Skin of body (tissue), 2 donors: ENCODE data around the gene NCOA6. TPM values are rescaled to one million over a fixed set of nuclear protein-coding genes. Genes with fewer than 3 reads are reported as not detected.
"Not testable (repeated sequence)": the region's sequence is repeated elsewhere in the genome, so short reads cannot be mapped to it uniquely, and the experiment has no call there.

Experiments
- DNase-seq: peaks from one replicate; lab custom pipeline; 2025; lab: John Stamatoyannopoulos, UW
- total RNA-seq: library from RNA; depleted of rRNA; stranded (reverse); fragments of >200 nt; gene quantifications from one replicate; pipeline ENCODE4 v1.2.3, GENCODE V29; 2014

NCOA6 gene
- total RNA-seq, 1 donor from 2014 or later, result 14.5 TPM

DNA sequence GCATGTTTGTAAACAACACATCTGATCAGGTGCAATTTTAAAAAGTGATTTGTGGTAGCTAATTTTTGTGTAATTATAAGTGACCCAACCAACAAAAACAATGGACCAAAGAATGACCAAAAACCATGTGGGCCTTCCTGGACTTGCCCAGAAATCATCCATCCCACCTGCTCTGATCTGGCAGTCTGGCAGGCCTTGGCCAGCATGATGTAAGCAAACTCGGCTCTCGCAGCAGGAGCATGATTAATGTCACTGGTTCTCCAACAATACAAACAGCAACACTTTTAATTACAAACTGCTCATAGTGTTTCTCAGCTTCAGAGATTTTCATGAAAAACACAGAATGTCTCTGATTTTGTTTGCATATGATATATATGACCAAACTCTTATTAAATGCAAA is 105.2 kb downstream of the NCOA6 start:
- no peak for DNase-seq

DNA sequence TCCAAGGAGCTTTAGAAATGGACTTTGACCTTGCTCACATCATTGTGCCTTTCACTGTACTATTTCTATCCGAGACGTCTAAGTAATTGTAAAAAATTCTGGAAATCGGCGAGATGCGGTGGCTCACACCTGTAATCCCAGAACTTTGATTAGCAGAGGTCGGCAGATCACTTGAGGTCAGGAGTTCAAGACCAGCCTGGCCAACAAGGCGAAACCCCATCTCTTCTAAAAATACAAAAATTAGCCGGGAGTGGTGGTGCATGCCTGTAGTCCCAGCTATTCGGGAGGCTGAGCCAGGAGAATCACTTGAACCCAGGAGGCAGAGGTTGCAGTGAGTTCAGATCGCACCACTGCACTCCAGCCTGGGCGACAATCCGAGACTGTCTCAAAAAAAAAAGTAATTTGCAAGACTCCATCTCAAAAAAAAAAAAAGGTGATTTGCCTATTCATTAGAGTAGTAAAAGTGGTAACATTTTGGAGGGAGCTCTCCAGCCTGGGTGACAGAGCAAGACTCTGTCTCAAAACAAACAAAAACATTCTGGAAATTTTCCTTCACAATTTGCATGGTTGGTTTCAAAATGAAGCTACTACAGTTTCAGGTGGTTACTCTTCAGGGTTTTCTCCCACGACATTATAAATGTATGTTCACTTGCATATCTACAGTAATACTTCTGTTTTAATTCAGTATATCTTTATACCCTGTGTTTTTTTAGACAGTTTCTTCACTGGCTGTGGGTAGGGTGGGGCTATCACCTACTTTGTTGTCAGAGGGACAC is 106.0 kb downstream of the NCOA6 start:
- DNase-seq, result not testable (repeated sequence)

DNA sequence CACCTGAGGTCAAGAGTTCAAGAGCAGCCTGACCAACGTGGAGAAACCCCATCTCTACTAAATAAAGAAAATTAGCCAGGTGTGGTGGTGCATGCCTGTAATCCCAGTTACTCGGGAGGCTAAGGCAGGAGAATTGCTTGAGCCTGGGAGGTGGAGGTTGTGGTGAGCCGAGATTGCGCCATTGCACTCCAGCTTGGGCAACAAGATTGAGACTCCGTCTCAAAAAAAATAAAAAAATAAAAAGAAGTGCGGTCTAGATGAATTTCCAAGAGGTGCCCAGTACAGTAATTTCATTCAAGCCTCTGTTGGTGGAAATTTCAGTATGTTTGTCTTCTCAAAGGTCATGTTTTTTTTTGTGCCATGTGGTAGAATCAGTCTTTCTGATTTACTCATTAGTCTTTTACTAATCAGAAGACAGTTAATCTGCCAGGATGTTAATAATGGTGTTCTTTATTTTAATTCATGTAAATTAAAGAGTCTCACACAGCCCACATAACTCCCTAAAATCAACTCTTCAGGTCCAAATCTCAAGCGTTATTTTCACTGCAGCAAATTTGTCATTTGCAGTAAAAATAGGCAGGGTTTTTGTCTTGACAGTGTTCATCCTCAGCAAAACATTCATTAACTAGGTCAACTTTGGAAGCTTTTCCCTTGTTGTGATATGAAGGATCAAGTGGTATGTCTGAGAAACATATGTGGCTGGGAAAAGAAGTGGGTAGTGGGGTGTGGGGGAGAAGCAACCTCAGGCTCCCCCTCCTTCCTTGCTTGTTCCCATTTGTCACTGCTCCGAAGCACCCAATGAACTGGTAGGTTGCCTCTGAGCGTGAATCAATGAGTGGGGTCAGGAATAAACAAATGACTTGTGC is 108.0 kb downstream of the NCOA6 start:
- DNase-seq, result no peak

DNA sequence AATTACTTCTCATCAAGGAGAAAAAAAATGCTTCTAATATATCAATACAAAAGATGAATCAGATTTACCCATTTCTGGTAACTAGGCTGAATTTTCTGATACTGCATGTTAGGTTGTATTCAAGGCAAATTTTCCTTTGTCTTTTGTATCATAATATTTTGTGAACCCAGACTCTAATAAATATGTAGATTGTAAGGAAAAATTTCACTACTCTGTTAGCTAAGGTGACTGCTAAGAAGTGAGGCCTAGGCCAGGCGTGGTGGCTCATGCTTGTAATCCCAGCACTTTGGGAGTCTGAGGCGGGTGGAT is 108.6 kb downstream of the NCOA6 start:
- no peak for DNase-seq

GRCh38 chr20:34715384-34715783 is 110.1 kb downstream of the NCOA6 start:
- DNase-seq, result no peak

DNA sequence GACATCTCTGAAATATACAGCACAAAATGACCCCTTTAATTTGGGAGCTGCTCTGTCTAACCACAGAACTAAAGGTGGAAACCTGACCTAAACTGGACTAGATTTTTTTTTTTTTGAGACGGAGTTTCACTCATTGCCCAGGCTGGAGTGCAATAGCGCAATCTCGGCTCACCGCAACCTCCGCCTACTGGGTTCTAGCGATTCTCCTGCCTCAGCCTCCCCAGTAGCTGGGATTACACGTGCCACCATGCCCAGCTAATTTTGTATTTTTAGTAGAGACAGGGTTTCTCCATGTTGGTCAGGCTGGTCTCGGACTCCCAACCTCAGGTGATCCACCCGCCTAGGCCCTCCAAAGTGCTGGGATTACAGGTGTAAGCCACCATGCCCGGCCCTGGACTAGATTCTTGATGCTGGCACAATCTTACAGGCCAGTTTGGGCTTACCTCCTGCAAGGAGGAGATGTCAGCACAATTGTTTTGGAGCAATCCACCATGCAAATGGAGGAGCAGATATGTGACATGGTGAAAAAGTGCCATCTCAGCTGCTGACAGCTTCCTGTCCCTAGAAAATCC is 111.4 kb downstream of the NCOA6 start:
- not testable (repeated sequence) for DNase-seq

DNA sequence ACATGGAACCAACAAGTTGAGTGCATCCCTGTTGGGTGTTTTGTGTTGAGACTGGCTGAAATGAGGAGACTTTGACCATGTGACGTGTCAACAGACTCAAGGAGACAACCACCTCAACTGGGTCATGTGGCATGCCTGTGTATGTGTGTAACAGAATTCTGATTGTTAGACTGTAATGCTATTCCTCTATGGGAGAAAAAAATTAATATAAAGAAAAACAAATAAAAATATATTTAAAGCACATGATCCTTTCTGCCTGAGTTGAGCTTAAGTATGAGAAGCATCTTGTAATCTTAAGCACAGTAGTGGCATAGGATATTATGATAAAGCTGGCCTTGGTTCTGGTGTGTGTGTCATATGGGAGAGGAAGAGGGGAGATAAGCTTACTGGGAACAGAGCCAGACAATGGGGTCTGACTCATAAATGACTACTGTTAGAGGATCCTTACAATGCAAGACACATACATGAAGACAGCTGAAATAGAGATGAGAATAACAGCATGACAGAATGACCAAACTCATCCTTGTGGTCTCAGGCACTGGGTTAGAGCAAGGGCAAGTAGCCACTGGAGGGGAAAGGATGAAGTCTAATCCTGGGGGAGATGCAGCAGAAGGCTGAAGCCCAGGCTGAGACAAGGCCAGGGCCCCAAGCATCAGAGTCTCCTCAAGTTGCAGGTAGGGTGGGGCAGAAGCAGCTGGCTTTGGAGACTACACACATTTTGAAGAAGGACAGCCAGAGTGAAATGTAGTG is 112.1 kb downstream of the NCOA6 start:
- peak; percentile 22 for DNase-seq

- no peak for DNase-seq
Measured at GRCh38 chr20:34712525-34713192, 112.8 kb downstream of the NCOA6 start.

DNA sequence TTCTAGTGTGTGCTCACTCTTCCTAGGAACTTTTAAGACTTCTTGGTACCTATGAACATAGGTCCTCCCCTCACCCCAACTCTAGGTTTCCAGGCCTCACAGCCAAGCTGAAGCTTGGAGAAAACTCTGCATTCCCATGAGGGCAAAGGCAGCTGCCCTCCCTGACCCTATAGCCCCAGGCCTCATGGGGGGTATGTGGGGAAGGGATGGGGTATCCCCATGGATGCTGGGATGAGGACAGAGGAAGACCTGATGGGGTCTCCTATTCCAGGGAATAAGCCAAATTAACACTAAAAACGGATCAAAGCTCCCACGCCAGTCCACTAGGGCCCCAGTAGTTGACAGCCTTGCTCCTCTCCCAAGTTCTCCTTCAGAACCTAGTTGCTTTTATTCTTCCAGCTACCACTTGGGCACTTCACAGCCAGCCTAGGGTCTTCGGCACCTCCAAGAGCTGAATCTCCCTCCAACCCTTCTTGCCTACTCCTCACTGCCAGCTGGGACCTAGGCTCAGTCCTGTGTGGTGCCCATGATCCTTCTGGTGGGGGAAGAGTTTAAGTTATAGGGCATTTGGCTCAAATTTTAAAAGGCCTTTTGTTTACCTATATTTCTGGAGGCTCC is 113.5 kb downstream of the NCOA6 start:
- no peak for DNase-seq

GRCh38 chr20:34710861-34711574 is 114.4 kb downstream of the NCOA6 start:
- no peak for DNase-seq

DNA sequence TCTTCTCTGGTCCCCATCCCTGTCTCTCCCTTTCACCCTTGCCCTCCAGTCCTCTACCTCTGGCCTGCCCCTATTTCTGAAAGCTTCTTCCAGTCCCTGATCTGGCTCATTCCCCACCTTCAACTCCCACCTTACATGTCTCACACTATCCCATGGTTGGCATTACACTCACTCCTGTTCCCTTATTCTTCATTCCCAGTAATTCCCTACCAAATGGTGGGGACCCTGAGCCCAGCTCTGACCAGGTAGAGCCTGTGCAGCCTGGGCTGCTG is 114.9 kb downstream of the NCOA6 start:
- no peak for DNase-seq

- DNase-seq, result peak; percentile 72
Measured at GRCh38 chr20:34709831-34710567, 115.5 kb downstream of the NCOA6 start.

- peak; percentile 72 for DNase-seq
Measured at GRCh38 chr20:34709044-34709830, 116.2 kb downstream of the NCOA6 start.

DNA sequence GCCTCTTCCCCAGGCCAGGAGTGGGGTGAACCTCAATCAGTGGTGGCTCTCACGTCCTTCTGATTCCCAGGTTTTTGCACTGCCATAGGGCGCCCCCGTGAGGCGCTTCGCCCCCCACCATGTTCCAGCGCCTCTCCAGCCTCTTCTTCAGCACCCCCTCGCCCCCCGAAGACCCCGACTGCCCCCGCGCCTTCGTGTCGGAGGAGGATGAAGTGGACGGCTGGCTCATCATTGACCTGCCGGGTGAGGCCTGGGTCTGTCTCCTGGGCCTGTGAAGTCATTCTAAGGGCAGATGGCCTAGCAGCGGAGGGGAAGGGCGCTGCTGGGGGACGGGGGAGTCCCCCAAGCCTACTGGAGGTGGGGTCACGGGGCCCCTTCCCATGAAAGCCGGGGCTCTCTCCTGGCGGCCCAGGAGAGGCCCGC is 116.8 kb downstream of the NCOA6 start:
- no peak for DNase-seq

- DNase-seq, result no peak
Measured at GRCh38 chr20:34706912-34707784, 118.3 kb downstream of the NCOA6 start.

DNA sequence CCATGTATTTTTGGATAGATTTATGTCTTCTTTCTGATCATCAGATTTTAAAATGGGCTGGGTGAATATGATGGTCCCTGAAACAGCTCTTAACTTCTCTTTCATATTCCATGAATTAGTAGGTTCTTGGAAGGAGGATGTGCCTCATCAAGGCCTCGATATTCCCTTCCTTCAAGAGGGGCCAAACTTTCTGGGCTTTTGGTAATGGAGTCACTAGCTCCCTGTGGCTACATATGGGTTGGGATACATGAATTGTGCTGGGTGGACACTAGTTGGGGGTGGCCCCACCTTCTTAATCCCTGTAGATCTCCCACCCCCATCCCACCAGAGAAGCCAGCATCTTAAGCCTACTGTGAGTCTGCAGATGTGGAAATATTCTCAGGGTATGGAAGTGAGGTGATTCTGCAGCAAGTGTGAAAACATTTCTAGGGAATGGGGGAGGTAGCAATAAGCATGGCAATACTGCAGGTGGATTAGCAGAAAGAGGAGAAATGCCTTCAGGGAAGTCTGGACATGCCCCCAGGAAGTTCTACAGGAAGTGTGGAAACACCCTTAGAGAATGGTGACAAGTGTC is 119.1 kb downstream of the NCOA6 start:
- no peak for DNase-seq
